Measurements from ENCODE around the gene KCNIP1.

Gene KCNIP1

DNA sequence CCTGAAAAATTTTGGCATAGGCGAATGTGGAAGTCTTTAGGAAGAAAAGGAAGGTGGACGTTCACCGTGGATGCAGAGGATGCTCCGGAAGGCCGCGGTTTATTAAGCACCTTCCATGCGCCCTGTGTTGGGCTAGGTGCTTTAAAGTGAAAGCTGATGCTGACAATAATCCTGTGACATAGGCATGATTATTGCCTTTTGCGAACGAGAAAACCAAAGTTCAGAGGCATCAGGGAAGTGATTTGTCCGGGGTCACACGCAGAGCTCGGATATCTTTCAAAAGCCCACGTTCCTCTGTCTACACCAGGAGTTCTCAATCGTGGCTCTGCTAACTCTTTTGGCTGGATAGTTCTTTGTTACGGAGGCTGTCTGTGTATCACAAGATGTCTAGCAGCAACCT lies 267.7 kb downstream of the KCNIP1 start:
- no peak for DNase-seq (ENCODE audit: low read depth in 2 of 2, low spot score in 1 of 2)

DNA sequence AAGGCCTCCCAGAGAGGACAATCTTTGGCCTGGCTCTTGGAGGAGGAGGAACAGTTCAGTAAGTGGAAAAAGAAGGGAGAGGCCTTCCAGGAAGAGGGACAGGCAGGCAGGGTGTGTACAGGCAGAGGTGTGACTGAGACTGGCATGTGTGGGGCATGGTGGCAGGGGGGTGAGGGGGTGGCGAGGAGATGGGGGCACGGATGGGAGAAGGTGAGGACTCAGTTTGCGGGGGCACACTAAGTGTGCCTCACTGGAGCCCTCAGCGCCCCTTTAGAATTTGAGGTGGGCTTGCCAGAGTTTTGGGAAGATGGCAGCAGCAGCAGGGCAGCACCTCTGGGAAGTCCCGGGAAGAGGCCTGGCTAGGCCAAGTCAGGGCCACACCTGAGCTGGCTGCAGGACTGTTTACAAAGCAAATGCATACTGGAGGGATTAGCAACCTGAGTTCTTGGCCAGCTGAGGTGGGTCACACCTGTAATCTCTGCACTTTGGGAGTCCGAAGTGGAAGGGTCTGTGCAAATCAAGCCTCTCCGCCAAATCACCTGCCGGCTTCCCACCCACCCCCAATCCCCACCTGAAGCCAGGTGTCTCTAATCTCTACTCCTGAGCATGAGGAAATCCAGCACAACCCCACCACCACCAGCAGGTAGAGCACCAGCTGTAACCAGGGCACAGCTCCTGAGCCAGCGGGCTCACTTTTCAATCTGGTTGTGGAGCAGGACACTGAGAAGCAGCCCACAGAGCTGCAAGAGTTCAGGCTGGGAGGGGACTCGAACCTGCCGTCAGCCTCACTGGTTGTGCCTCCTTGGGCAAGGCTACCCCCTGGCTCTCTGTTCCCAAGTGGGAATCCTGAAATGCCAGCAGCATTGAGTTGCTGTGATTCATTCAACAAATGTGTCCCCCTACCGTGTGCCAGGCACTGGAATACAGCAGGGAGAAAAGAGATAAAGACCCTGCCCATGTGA lies 269.5 kb downstream of the KCNIP1 start:
- DNase-seq (ENCODE audit: low read depth in 2 of 2, low spot score in 1 of 2) = no peak

DNA sequence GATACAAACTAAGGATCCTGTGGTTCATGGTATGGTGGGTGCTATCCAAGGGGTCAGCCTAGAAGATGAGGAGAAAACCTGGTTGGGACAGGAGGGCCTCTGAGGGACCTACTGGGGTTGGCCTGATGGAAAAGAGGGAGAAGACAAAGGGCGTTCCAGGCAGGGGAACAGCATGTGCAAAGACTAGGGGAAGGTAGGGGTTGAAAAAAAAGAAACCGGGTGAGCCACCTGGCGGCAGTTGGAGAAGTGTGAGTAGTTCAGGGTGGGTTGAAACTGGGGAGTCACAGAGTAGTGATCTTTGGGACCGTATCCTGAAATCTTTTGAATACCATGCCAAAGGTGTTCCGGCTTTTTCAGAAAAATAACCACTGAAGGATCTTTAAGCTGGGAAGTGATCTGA lies 271.0 kb downstream of the KCNIP1 start:
- DNase-seq (ENCODE audit: low read depth in 2 of 2, low spot score in 1 of 2) = no peak

DNA sequence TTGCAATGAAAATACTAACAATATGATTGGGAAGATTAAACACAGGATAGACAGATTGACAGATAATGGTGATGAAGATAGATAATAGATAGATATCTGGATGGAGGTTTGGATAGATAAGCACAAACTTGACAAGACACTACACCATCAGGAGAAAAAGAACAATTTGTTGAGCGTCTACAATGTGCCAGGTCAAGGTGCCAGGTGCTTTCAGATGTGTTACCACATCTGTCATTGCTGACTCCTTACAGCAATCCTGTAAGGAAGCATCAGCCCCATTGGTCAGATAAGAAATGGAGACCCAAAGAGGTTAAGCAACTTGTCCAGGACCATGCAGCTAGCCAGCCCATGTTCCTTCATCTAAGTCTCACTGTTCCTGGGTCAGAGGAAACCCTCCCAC lies 278.1 kb downstream of the KCNIP1 start:
- no peak for DNase-seq (ENCODE audit: low read depth in 2 of 2, low spot score in 1 of 2)

DNA sequence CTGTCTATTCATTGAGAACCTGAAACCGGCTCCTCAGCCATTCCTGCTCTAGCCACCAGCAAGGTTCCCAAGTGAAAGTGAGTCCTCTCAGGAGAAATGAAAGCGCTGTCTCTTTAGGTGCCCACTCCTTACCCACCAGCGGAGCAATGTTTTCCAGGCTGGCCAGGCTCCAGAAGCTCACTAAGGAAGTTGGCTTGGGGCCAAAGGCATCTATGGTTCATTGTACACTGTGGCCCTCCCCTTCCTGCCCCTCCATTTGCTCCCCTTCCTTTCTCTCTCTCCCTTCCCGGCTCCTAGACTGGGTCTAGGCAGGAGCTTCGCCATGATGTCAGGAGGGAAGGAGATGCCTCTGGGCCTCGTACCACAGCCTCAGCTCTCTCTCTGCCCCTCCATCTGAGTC lies 278.6 kb downstream of the KCNIP1 start:
- DNase-seq (ENCODE audit: low read depth in 2 of 2, low spot score in 1 of 2) = no peak

- DNase-seq (ENCODE audit: low read depth in 2 of 2, low spot score in 1 of 2) = no peak
Measured at GRCh38 chr5:170783498-170784247, 279.9 kb downstream of the KCNIP1 start, which contains the start of gene GABRP. Gene GABRP (plus strand): TSS chr5:170783725. CDS start chr5:170788616, 4,891 bp downstream.

DNA sequence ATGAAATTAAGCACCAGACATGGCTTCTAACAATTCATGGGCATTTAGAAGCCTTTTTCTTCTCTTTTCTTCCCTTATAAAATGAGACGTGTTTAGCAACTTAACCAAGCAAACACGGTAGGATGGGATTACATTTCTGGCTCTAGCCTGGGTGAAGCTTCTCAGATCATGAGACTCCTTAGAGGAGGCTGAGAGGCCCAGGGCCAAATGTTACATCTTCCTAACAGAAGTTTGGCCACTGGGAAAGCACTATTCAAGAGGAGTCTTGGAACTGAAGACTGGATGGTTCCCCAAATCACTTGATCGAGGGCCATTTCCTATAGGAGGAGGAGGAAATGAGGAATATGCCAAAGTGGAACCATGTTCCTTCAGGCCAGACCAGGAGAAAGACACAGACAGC lies 281.6 kb downstream of the KCNIP1 start:
- no peak for DNase-seq (ENCODE audit: low read depth in 2 of 2, low spot score in 1 of 2)

All from stimulated activated CD8-positive, alpha-beta memory T cell treated with anti-CD3 and anti-CD28 coated beads, Interleukin-4, amount 100 ng/mL, for 4 hours (primary cell).